ENCODE results near the gene ITM2B.

The ITM2B gene

GRCh38 chr13:48222358-48223301, 10.4 kb upstream of the ITM2B start:
- H3K9ac ChIP-seq (ENCODE audit: low read depth in 1 of 2, low read length in 2 of 2): peak overlapping the region in 1 of 2 donors; percentile 52
- peaks cover 0 to under 1% of the 10 kb centered on the region in 2 donors for H3K9me3 ChIP-seq (ENCODE audit: control insufficient read depth in 1 of 2, low read length in 2 of 2)
- H3K36me3 ChIP-seq (ENCODE audit: control insufficient read depth in 1 of 2, insufficient read depth in 2 of 2, low read length in 2 of 2): no peaks in the 10 kb centered on the region
- peak overlapping the region; percentile 58 for H3K27ac ChIP-seq (ENCODE audit: low read depth, low read length)
- no peaks in the 10 kb centered on the region for H3K27me3 ChIP-seq (ENCODE audit: control insufficient read depth in 1 of 2, insufficient read depth in 2 of 2, low read length in 2 of 2)
- peak overlapping the region; percentile 52 to 62 for H3K4me3 ChIP-seq (ENCODE audit: low read depth in 1 of 2, low read length in 2 of 2)
- H3K4me1 ChIP-seq (ENCODE audit: control insufficient read depth in 1 of 2, insufficient read depth in 2 of 2, low read length in 2 of 2): peaks cover 9 to 23% of the 10 kb centered on the region in 2 donors

- Histone ChIP-seq H3K9ac (ENCODE audit: low read depth in 1 of 2, low read length in 2 of 2) (no peak overlapping the region), H3K4me1 (ENCODE audit: control insufficient read depth in 1 of 2, insufficient read depth in 2 of 2, low read length in 2 of 2) (peaks cover 9 to 26% of the 10 kb centered on the region in 2 donors), H3K36me3 (ENCODE audit: control insufficient read depth in 1 of 2, insufficient read depth in 2 of 2, low read length in 2 of 2) (no peaks in the 10 kb centered on the region), H3K4me3 (ENCODE audit: low read depth in 1 of 2, low read length in 2 of 2) (no peak overlapping the region), H3K27ac (ENCODE audit: low read depth, low read length) (no peak overlapping the region), H3K9me3 (ENCODE audit: control insufficient read depth in 1 of 2, low read length in 2 of 2) (no peaks in the 10 kb centered on the region), H3K27me3 (ENCODE audit: control insufficient read depth in 1 of 2, insufficient read depth in 2 of 2, low read length in 2 of 2) (no peaks in the 10 kb centered on the region)
Observed at GRCh38 chr13:48224701-48225100, 8.3 kb upstream of the ITM2B start.

- Histone ChIP-seq H3K36me3 (ENCODE audit: control insufficient read depth in 1 of 2, insufficient read depth in 2 of 2, low read length in 2 of 2) (no peaks in the 10 kb centered on the region), H3K9ac (ENCODE audit: low read depth in 1 of 2, low read length in 2 of 2) (no peak overlapping the region), H3K4me3 (ENCODE audit: low read depth in 1 of 2, low read length in 2 of 2) (no peak overlapping the region), H3K9me3 (ENCODE audit: control insufficient read depth in 1 of 2, low read length in 2 of 2) (no peaks in the 10 kb centered on the region), H3K4me1 (ENCODE audit: control insufficient read depth in 1 of 2, insufficient read depth in 2 of 2, low read length in 2 of 2) (peaks cover 13 to 17% of the 10 kb centered on the region in 2 donors), H3K27ac (ENCODE audit: low read depth, low read length) (no peak overlapping the region), H3K27me3 (ENCODE audit: control insufficient read depth in 1 of 2, insufficient read depth in 2 of 2, low read length in 2 of 2) (no peaks in the 10 kb centered on the region)
Observed at GRCh38 chr13:48230541-48230940, 2.5 kb upstream of the ITM2B start.

- Histone ChIP-seq H3K4me1 (ENCODE audit: control insufficient read depth in 1 of 2, insufficient read depth in 2 of 2, low read length in 2 of 2) (peaks cover 18 to 23% of the 10 kb centered on the region in 2 donors), H3K9me3 (ENCODE audit: control insufficient read depth in 1 of 2, low read length in 2 of 2) (no peaks in the 10 kb centered on the region), H3K36me3 (ENCODE audit: control insufficient read depth in 1 of 2, insufficient read depth in 2 of 2, low read length in 2 of 2) (no peaks in the 10 kb centered on the region), H3K27ac (ENCODE audit: low read depth, low read length) (no peak overlapping the region), H3K4me3 (ENCODE audit: low read depth in 1 of 2, low read length in 2 of 2) (no peak overlapping the region), H3K27me3 (ENCODE audit: control insufficient read depth in 1 of 2, insufficient read depth in 2 of 2, low read length in 2 of 2) (no peaks in the 10 kb centered on the region), H3K9ac (ENCODE audit: low read depth in 1 of 2, low read length in 2 of 2) (no peak overlapping the region)
Observed at GRCh38 chr13:48231080-48231479, 1.9 kb upstream of the ITM2B start.

DNA sequence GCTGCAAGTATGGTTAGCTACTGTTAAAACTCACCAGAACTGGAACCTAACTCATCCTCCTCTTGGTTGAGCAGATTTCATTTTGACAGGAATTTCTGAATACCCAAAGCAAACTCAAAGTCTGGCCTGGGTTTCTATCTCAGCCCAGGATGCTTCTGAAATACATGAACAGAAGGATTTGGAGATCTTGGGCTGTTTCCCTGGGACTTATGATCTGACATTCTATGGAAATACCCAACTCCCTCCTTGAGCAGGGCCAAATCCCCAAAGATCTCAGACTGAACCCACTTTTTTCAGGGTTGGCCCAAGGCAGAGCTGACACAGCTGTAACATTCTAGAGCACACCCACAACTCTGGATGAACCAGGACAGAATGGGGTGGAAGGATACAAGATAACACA, 1.1 kb upstream of the ITM2B start:
- Histone ChIP-seq H3K4me1 (ENCODE audit: control insufficient read depth in 1 of 2, insufficient read depth in 2 of 2, low read length in 2 of 2) (peaks cover 26 to 30% of the 10 kb centered on the region in 2 donors), H3K27me3 (ENCODE audit: control insufficient read depth in 1 of 2, insufficient read depth in 2 of 2, low read length in 2 of 2) (no peaks in the 10 kb centered on the region), H3K27ac (ENCODE audit: low read depth, low read length) (peak overlapping the region; percentile 37), H3K4me3 (ENCODE audit: low read depth in 1 of 2, low read length in 2 of 2) (peak overlapping the region; percentile 89 to 94), H3K9me3 (ENCODE audit: control insufficient read depth in 1 of 2, low read length in 2 of 2) (no peaks in the 10 kb centered on the region), H3K9ac (ENCODE audit: low read depth in 1 of 2, low read length in 2 of 2) (no peak overlapping the region), H3K36me3 (ENCODE audit: control insufficient read depth in 1 of 2, insufficient read depth in 2 of 2, low read length in 2 of 2) (peaks cover 0 to 3% of the 10 kb centered on the region in 2 donors)

DNA sequence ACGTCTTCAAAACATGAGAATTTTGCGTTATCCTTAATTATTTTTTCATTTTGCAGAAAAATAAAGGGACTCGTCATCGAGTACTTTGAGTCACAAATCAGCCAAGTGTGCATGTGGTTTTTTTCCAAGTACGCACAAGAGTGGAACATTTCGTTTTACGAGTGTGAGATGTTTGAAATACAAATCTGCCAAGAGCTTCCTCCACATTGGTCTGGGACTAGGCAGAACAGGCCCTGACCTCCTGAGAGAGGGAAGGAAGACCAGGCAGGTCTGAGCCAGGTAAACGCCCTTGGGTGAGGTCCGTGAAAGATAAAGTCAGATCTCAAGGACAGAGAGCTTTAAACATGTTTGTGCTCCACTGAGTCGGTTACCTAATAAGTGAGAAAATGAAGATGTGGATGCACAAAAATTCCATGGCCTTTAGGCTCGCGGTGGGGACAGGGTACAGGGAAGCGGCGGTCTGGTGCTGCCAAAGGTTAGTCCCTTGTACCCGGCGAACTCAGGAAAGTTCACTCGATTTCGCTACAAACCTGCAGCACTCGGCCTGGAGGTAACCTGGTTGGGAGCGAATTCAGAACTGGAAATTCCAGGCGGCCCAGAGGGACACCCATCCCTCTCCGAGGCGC, 473 bp upstream of the ITM2B start:
- H3K27me3 ChIP-seq (ENCODE audit: control insufficient read depth in 1 of 2, insufficient read depth in 2 of 2, low read length in 2 of 2): no peaks in the 10 kb centered on the region
- peak overlapping the region; percentile 98 for H3K27ac ChIP-seq (ENCODE audit: low read depth, low read length)
- H3K4me3 ChIP-seq (ENCODE audit: low read depth in 1 of 2, low read length in 2 of 2): peak overlapping the region; percentile 89 to 94
- peak overlapping the region; percentile 77 to 79 for H3K9ac ChIP-seq (ENCODE audit: low read depth in 1 of 2, low read length in 2 of 2)
- H3K9me3 ChIP-seq (ENCODE audit: control insufficient read depth in 1 of 2, low read length in 2 of 2): no peaks in the 10 kb centered on the region
- H3K4me1 ChIP-seq (ENCODE audit: control insufficient read depth in 1 of 2, insufficient read depth in 2 of 2, low read length in 2 of 2): peaks cover 32 to 34% of the 10 kb centered on the region in 2 donors
- H3K36me3 ChIP-seq (ENCODE audit: control insufficient read depth in 1 of 2, insufficient read depth in 2 of 2, low read length in 2 of 2): peaks cover 0 to 3% of the 10 kb centered on the region in 2 donors

DNA sequence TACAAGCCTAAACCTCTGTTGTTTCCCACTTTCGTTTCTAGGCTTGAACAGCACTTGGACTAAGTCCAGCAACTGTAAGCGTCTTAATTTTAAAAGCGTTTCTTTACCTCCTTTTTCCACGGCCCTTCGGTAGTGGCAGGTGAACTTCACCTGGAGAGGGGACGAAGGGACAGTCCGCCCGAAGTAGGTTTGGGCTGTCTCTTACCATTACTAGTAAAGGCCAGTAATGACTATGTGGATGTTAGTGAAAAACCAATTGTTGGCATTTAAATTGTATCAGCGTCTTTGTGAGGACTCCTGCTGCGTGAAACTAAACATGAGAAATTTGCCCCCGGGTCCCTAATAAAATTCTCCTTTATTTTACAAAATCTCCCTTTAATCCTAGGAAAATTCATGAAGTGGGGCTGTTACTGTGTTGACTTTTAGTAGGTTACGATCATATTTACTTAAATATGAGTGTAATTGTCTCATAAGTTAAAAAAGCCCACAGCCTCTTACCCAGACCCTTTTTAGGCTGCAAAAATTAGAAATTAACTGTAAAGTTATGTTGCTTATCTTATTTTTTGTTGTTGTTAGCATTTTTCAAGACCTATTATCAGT, 983 bp downstream of the ITM2B start:
- Histone ChIP-seq H3K4me1 (ENCODE audit: control insufficient read depth in 1 of 2, insufficient read depth in 2 of 2, low read length in 2 of 2) (peaks cover 40 to 41% of the 10 kb centered on the region in 2 donors), H3K9me3 (ENCODE audit: control insufficient read depth in 1 of 2, low read length in 2 of 2) (no peaks in the 10 kb centered on the region), H3K36me3 (ENCODE audit: control insufficient read depth in 1 of 2, insufficient read depth in 2 of 2, low read length in 2 of 2) (peaks cover 0 to 3% of the 10 kb centered on the region in 2 donors), H3K4me3 (ENCODE audit: low read depth in 1 of 2, low read length in 2 of 2) (peak overlapping the region; percentile 89 to 94), H3K27me3 (ENCODE audit: control insufficient read depth in 1 of 2, insufficient read depth in 2 of 2, low read length in 2 of 2) (no peaks in the 10 kb centered on the region), H3K27ac (ENCODE audit: low read depth, low read length) (peak overlapping the region; percentile 98), H3K9ac (ENCODE audit: low read depth in 1 of 2, low read length in 2 of 2) (peak overlapping the region; percentile 99 to 100)

DNA sequence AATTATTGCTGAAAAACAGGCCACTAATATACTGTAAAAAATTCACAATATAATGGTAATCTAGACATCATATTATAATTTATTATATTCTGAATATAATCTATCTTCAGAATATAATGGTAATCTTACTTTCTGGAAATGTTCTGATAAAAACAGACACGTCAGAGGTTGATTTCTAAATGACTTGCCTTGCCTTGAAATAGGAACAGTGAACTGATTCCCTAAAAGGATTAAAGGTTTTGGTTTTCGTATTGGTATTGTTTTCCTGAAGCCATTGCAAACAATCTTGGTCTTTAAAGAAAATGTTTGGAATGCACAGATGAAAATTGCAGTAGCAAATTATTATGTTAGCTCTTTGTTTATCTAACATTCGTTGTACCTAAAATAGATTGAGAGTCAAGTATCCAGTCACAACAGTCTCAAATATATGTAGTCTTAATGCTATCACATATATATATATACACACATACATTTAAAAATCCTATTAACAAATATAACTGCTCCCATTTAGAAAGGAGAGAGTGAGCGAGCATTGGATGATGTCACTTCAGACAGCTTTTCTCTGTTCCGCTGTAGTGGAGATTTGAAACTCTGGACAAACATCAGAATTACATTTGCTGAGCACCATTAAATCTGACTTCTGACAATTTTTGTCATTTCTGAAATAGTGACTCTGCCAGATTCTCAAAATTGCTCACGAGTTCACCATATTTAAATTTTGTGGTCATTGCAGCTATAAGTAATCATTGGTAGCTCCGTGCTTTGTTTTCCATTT, 1.7 kb downstream of the ITM2B start:
- Histone ChIP-seq H3K4me3 (ENCODE audit: low read depth in 1 of 2, low read length in 2 of 2) (peak overlapping the region; percentile 89 to 94), H3K27ac (ENCODE audit: low read depth, low read length) (peak overlapping the region; percentile 55), H3K27me3 (ENCODE audit: control insufficient read depth in 1 of 2, insufficient read depth in 2 of 2, low read length in 2 of 2) (no peaks in the 10 kb centered on the region), H3K9ac (ENCODE audit: low read depth in 1 of 2, low read length in 2 of 2) (peak overlapping the region; percentile 99 to 100), H3K9me3 (ENCODE audit: control insufficient read depth in 1 of 2, low read length in 2 of 2) (no peaks in the 10 kb centered on the region), H3K36me3 (ENCODE audit: control insufficient read depth in 1 of 2, insufficient read depth in 2 of 2, low read length in 2 of 2) (peaks cover 2 to 11% of the 10 kb centered on the region in 2 donors), H3K4me1 (ENCODE audit: control insufficient read depth in 1 of 2, insufficient read depth in 2 of 2, low read length in 2 of 2) (peaks cover 41 to 43% of the 10 kb centered on the region in 2 donors)

GRCh38 chr13:48235341-48236135, 2.5 kb downstream of the ITM2B start:
- no peaks in the 10 kb centered on the region for H3K9me3 ChIP-seq (ENCODE audit: control insufficient read depth in 1 of 2, low read length in 2 of 2)
- H3K4me1 ChIP-seq (ENCODE audit: control insufficient read depth in 1 of 2, insufficient read depth in 2 of 2, low read length in 2 of 2): peaks cover 43 to 45% of the 10 kb centered on the region in 2 donors
- peaks cover 2 to 18% of the 10 kb centered on the region in 2 donors for H3K36me3 ChIP-seq (ENCODE audit: control insufficient read depth in 1 of 2, insufficient read depth in 2 of 2, low read length in 2 of 2)
- H3K27ac ChIP-seq (ENCODE audit: low read depth, low read length): peak overlapping the region; percentile 53
- H3K9ac ChIP-seq (ENCODE audit: low read depth in 1 of 2, low read length in 2 of 2): peak overlapping the region; percentile 99 to 100
- H3K27me3 ChIP-seq (ENCODE audit: control insufficient read depth in 1 of 2, insufficient read depth in 2 of 2, low read length in 2 of 2): no peaks in the 10 kb centered on the region
- peak overlapping the region; percentile 89 to 94 for H3K4me3 ChIP-seq (ENCODE audit: low read depth in 1 of 2, low read length in 2 of 2)
